Stimulated activated naive CD4-positive, alpha-beta T cell (primary cell): ENCODE results near the gene TAF11L7.
"Not testable (repeated sequence)": the region's sequence is repeated elsewhere in the genome, so short reads cannot be mapped to it uniquely, and the experiment has no call there.

Experiments used
- DNase-seq, 6 experiments: peaks; one replicate each; lab custom pipeline; 2025; lab: John Stamatoyannopoulos, UW

TAF11L7 gene

DNA sequence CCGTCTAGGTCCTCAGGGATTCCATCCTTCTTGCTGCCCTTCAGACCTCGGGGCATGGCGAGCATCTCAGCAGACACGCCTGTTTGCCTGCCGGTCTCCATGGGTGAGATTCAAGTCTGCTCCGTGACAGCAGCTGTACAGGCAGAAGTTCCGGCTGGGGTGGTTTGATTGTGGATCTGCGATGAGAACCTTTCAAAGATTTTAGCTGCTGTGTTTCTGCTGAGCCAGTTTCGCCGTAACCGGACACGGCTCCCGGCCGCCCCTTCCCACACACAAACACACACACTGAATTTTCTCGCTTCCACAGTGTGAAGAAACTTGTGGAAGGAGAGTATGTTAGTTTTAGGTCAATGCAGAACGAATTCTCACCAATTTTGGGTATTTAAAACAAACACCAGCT lies at the start of gene TAF11L7:
Gene TAF11L7, minus strand, starts transcription at position 101 of the 400 bp plus-strand sequence.
- DNase-seq, result not testable (repeated sequence)

DNA sequence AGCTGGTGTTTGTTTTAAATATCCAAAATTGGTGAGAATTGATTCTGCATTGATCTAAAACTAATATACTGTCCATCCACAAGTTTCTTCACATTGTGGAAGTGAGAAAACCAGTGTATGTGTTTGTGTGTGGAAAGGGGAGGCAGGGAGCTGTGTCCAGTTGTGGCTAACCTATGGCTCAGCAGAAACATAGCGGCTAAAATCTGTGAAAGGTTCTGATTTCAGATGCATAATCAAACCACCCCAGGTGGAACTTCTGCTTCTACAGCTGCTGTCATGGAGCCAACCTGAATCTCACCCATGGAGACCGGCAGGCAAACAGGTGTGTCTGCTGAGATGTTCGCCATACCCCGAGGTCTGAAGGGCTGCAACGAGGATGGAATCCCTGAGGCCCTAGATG lies 48.6 kb upstream of the TAF11L7 start, which contains the start of gene TAF11L14:
Gene TAF11L14, plus strand, starts transcription at position 301 of the 400 bp plus-strand sequence.
- DNase-seq, result no peak

DNA sequence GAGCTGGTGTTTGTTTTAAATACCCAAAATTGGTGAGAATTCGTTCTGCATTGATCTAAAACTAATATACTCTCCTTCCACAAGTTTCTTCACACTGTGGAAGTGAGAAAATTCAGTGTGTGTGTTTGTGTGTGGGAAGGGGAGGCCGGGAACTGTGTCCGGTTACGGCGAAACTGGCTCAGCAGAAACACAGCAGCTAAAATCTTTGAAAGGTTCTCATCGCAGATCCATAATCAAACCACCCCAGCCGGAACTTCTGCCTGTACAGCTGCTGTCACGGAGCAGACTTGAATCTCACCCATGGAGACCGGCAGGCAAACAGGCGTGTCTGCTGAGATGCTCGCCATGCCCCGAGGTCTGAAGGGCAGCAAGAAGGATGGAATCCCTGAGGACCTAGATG lies 46.2 kb upstream of the TAF11L7 start, which contains the start of gene TAF11L13:
Gene TAF11L13, plus strand, starts transcription at position 301 of the 400 bp plus-strand sequence.
- not testable (repeated sequence) for DNase-seq

GRCh38 chr5:17625686-17626085 lies 40.1 kb upstream of the TAF11L7 start:
- DNase-seq, result no peak

DNA sequence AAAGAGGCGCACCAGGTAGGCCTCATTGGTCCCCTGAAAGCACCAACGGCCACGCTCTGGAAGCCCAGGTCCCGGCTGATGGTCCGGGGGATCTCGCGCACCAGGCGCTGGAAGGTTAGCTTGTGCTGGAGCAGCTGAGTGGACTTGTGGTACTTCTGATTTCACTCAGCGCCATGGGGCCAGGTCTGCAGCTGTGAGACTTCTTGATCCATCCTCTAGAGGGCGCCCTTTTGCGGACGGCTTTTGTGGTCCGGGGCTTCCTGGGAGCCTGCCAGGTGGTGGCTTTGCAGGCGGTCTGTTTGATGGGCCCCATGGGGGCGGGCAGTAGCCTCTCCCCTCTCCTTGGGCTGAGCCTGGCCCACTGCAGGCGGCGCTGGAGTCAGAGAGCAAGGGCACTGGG lies 35.1 kb upstream of the TAF11L7 start:
- DNase-seq, result no peak

DNA sequence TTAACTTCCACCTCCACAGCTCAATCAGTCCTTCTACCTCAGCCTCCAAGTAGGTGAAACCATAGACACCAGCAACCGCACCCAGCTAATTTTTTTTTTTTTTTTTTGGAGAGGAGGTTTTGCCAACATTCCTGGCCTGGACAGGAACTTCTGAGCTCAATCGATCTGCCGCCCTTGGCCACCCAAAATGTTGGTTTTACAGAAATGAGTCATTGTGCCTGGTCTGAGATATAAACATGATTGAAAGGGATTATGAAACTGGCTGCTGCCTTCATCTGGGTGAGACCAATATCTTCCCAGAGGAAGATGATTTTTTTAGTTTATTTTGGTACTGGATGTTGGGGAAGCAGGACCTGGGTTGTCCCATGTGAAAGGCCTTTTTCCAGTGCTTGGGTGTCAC lies 33.8 kb upstream of the TAF11L7 start:
- DNase-seq, result no peak

GRCh38 chr5:17614872-17615605 lies 29.5 kb upstream of the TAF11L7 start:
- no peak for DNase-seq

GRCh38 chr5:17610092-17610491 lies 24.5 kb upstream of the TAF11L7 start, which contains the start of gene TAF11L12:
TSS of gene TAF11L12 (plus strand) at chr5:17610392.
- DNase-seq, result not testable (repeated sequence)

DNA sequence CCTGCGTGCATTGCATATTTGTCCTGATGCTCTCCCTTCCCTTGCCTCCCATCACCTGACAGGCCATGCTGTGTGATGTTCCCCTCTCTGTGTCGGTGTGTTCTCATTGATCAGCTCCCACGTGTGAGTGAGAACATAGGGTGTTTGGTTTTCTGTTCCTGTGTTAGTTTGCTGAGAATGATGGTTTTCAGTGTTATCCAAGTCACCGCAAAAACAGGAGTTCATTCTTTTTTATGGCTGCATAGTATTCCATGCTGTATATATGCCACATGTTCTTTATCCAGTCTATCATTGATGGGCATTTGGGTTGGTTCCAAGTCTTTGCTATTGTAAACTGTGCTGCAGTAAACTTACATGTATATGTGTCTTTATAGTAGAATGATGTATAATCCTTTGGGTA lies 21.9 kb upstream of the TAF11L7 start:
- not testable (repeated sequence) for DNase-seq

DNA sequence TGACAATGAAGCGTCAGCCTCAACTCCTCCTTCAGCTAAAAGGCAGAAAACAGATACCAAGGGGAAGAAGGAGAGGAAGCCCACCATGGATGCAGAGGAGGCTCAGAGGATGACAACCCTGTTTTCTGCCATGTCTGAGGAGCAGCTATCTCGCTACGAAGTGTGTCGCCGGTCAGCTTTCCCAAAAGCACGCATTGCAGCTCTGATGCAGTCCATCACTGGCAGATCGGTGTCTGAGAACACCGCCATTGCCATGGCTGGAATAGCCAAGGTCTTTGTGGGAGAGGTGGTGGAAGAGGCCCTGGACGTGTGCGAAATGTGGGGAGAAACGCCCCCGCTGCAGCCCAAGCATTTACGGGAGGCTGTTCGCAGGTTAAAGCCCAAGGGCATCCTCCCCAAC lies 19.4 kb upstream of the TAF11L7 start:
- no peak for DNase-seq

- DNase-seq, result not testable (repeated sequence)
Observed at GRCh38 chr5:17603880-17604279, 18.3 kb upstream of the TAF11L7 start, which contains the start of gene TAF11L11. TSS of gene TAF11L11 (plus strand) at chr5:17604183.

GRCh38 chr5:17597728-17598127 lies 12.2 kb upstream of the TAF11L7 start, which contains the start of gene TAF11L10:
TSS of gene TAF11L10 (minus strand) at chr5:17597828.
- not testable (repeated sequence) for DNase-seq

DNA sequence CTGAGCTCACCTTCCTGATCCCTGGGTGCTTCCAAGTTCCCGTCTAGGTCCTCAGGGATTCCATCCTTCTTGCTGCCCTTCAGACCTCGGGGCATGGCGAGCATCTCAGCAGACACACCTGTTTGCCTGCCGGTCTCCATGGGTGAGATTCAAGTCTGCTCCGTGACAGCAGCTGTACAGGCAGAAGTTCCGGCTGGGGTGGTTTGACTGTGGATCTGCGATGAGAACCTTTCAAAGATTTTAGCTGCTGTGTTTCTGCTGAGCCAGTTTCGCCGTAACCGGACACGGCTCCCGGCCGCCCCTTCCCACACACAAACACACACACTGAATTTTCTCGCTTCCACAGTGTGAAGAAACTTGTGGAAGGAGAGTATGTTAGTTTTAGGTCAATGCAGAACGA lies 8.7 kb upstream of the TAF11L7 start, which contains the start of gene TAF11L9:
Gene TAF11L9, minus strand, starts transcription at position 140 of the 400 bp plus-strand sequence.
- not testable (repeated sequence) for DNase-seq

- not testable (repeated sequence) for DNase-seq
Observed at GRCh38 chr5:17590860-17591259, 5.3 kb upstream of the TAF11L7 start, which contains the start of gene TAF11L8. TSS of gene TAF11L8 (minus strand) at chr5:17590960.
